Measurements from ENCODE around the gene FMO5.

GRCh38 chr1:147201786-147202185 is 23.4 kb downstream of the FMO5 start:
- TF ChIP-seq ZNF416 (tag by site-specific recombination; IDR thresholded peaks at IDR 0.05) (no peak), ZNF658 (tag by site-specific recombination; IDR thresholded peaks at IDR 0.05) (no peak)
